ENCODE measurements around the gene EZH1.
"Not testable (repeated sequence)": the region's sequence is repeated elsewhere in the genome, so short reads cannot be mapped to it uniquely, and the experiment has no call there.

EZH1 gene

GRCh38 chr17:42772945-42773289, 28.1 kb upstream of the EZH1 start:
- no peak for DNase-seq (ENCODE audit: low spot score)

GRCh38 chr17:42769964-42770363, 25.1 kb upstream of the EZH1 start:
- not testable (repeated sequence) for DNase-seq (ENCODE audit: low spot score)

GRCh38 chr17:42768006-42768405, 23.2 kb upstream of the EZH1 start:
- not testable (repeated sequence) for DNase-seq (ENCODE audit: low spot score)

- no peak for DNase-seq (ENCODE audit: low spot score)
Observed at GRCh38 chr17:42767512-42767911, 22.7 kb upstream of the EZH1 start.

- no peak for DNase-seq (ENCODE audit: low spot score)
Observed at GRCh38 chr17:42766124-42766523, 21.3 kb upstream of the EZH1 start.

GRCh38 chr17:42761638-42762037, 16.8 kb upstream of the EZH1 start:
- DNase-seq (ENCODE audit: low spot score) = no peak

GRCh38 chr17:42760652-42761581, 16.1 kb upstream of the EZH1 start, which contains the start of gene RAMP2:
Gene RAMP2, plus strand, starts transcription at chr17:42761227. Its CDS starts 35 bp downstream, at chr17:42761262.
- peak; percentile 56 for DNase-seq (ENCODE audit: low spot score)

- no peak for DNase-seq (ENCODE audit: low spot score)
Observed at GRCh38 chr17:42759982-42760651, 15.3 kb upstream of the EZH1 start.

GRCh38 chr17:42754782-42755181, 9.9 kb upstream of the EZH1 start:
- DNase-seq (ENCODE audit: low spot score) = no peak

- DNase-seq (ENCODE audit: low spot score) = no peak
Observed at GRCh38 chr17:42751628-42752027, 6.8 kb upstream of the EZH1 start.

GRCh38 chr17:42750739-42751344, 6.0 kb upstream of the EZH1 start:
- DNase-seq (ENCODE audit: low spot score) = no peak

- no peak for DNase-seq (ENCODE audit: low spot score)
Observed at GRCh38 chr17:42748908-42749798, 4.3 kb upstream of the EZH1 start.

GRCh38 chr17:42748202-42748907, 3.5 kb upstream of the EZH1 start:
- no peak for DNase-seq (ENCODE audit: low spot score)

GRCh38 chr17:42744283-42744805, 496 bp downstream of the EZH1 start:
- peak; percentile 89 for DNase-seq (ENCODE audit: low spot score)

GRCh38 chr17:42743595-42744282, 1.1 kb downstream of the EZH1 start:
- DNase-seq (ENCODE audit: low spot score) = no peak

- not testable (repeated sequence) for DNase-seq (ENCODE audit: low spot score)
Observed at GRCh38 chr17:42742916-42743315, 1.9 kb downstream of the EZH1 start.

- DNase-seq (ENCODE audit: low spot score) = no peak
Observed at GRCh38 chr17:42740699-42741098, 4.1 kb downstream of the EZH1 start.

- DNase-seq (ENCODE audit: low spot score) = no peak
Observed at GRCh38 chr17:42725143-42725542, 19.7 kb downstream of the EZH1 start.

GRCh38 chr17:42723636-42724035, 21.2 kb downstream of the EZH1 start:
- DNase-seq (ENCODE audit: low spot score) = no peak
